SK-N-SH (cell line): ENCODE measurements around the gene TOM1L1. TPM values are rescaled to one million over a fixed set of nuclear protein-coding genes. Genes with fewer than 3 reads are reported as not detected.

Source experiments
- CTCF ChIA-PET: fragments of 300-600, 350-600 bp; formaldehyde crosslinking; extraction: SDS; loops from one replicate; lab custom pipeline; 2021; lab: Yijun Ruan, JAX
- POLR2A ChIA-PET: fragments of 350-600 bp; sonication (Branson Sonifier 250); formaldehyde crosslinking; extraction: SDS; loops from one replicate; lab custom pipeline; 2020; ENCODE audit warnings: antibody characterized with exemption, inconsistent platforms; lab: Yijun Ruan, JAX
- DNase-seq: peaks from one replicate; pipeline ENCODE4 v3.0.0; 2012
- H2AFZ ChIP-seq: fragments of 200-600 bp; sonication (generic); 2 replicates; pipeline ENCODE4 v1.8.1; 2016; ENCODE audit warnings: antibody characterized with exemption, mild to moderate bottlenecking, low read depth
- H3F3A ChIP-seq: fragments of 200-600 bp; sonication (generic); replicated peaks from 2 replicates; pipeline ENCODE3; 2016; ENCODE audit warnings: antibody characterized with exemption, mild to moderate bottlenecking; ENCODE audit not compliant: insufficient read depth
- H3K27ac ChIP-seq, 2 experiments: fragments of 200-500 bp in 1 of 2; fragments of 200-600 bp in 1 of 2; sonication (Bioruptor generic) in 1 of 2; sonication (generic), shearing (Covaris generic) in 1 of 2; 2 replicates each; pipeline versions ENCODE4 v1.5.1 to v1.6.1; 2014 to 2016; ENCODE audit warnings: low read depth in 2 of 2, inconsistent platforms in 1 of 2, low read length in 1 of 2, mild to moderate bottlenecking in 1 of 2, mixed read lengths in 1 of 2
- H3K27me3 ChIP-seq: fragments of 200-600 bp; sonication (generic), shearing (Covaris generic); 2 replicates; pipeline ENCODE4 v1.6.1; 2016; ENCODE audit warnings: mixed run types; ENCODE audit not compliant: insufficient read depth
- H3K36me3 ChIP-seq, 2 experiments: fragments of 200-500 bp in 1 of 2; fragments of 200-600 bp in 1 of 2; sonication (Bioruptor generic) in 1 of 2; sonication (generic) in 1 of 2; replicated peaks in 1 of 2; 2 replicates each; pipeline versions ENCODE3 to v1.5.1; 2014 to 2016; ENCODE audit warnings: low read length in 1 of 2, mild to moderate bottlenecking in 1 of 2; ENCODE audit not compliant: insufficient read depth in 2 of 2, control insufficient read depth in 1 of 2
- H3K4me1 ChIP-seq, 2 experiments: fragments of 200-500 bp in 1 of 2; fragments of 200-600 bp in 1 of 2; sonication (Bioruptor generic) in 1 of 2; sonication (generic), shearing (Covaris generic) in 1 of 2; 2 replicates each; pipeline versions ENCODE4 v1.5.1 to v1.6.1; 2014 to 2016; ENCODE audit warnings: low read depth in 1 of 2, low read length in 1 of 2, mixed run types in 1 of 2; ENCODE audit not compliant: insufficient read depth in 2 of 2, control insufficient read depth in 1 of 2
- H3K4me2 ChIP-seq: fragments of 200-600 bp; sonication (generic), shearing (Covaris generic); 2 replicates; pipeline ENCODE4 v1.6.1; 2017; ENCODE audit warnings: mixed run types
- H3K4me3 ChIP-seq, 2 experiments: fragments of 200-500 bp in 1 of 2; fragments of 200-600 bp in 1 of 2; sonication (Bioruptor generic) in 1 of 2; sonication (generic), shearing (Covaris generic) in 1 of 2; 2 replicates each; pipeline versions ENCODE4 v1.5.1 to v1.8.1; 2014 to 2016; ENCODE audit warnings: low read depth in 2 of 2, inconsistent platforms in 1 of 2, low read length in 1 of 2, mild to moderate bottlenecking in 1 of 2, mixed read lengths in 1 of 2, moderate library complexity in 1 of 2
- H3K79me2 ChIP-seq: fragments of 200-600 bp; sonication (generic); 2 replicates; pipeline ENCODE4 v1.8.1; 2017; ENCODE audit warnings: mild to moderate bottlenecking; ENCODE audit not compliant: insufficient read depth
- H3K9ac ChIP-seq: fragments of 200-600 bp; sonication (generic); 2 replicates; pipeline ENCODE4 v1.6.1; 2017; ENCODE audit warnings: mixed run types
- H3K9me2 ChIP-seq: fragments of 200-600 bp; sonication (generic); 2 replicates; pipeline ENCODE4 v1.6.1; 2017; ENCODE audit warnings: mixed run types
- H3K9me3 ChIP-seq: fragments of 200-600 bp; sonication (generic); 2 replicates; pipeline ENCODE4 v1.6.1; 2017; ENCODE audit warnings: mixed run types, mild to moderate bottlenecking, moderate library complexity
- H4K20me1 ChIP-seq: fragments of 200-600 bp; sonication (generic); 2 replicates; pipeline ENCODE4 v1.6.1; 2017; ENCODE audit warnings: mild to moderate bottlenecking, mixed run types; ENCODE audit not compliant: insufficient read depth
- FOSL2 ChIP-seq: IDR thresholded peaks from 2 replicates; pipeline ENCODE4 v1.4.0; 2012; ENCODE audit warnings: low read depth, mild to moderate bottlenecking, moderate library complexity, borderline replicate concordance
- GABPA ChIP-seq: IDR thresholded peaks from 2 replicates; pipeline ENCODE4 v1.4.0; 2012; ENCODE audit warnings: low read depth, mild to moderate bottlenecking
- GATA2 ChIP-seq: sonication (generic); formaldehyde crosslinking; IDR thresholded peaks from 2 replicates; pipeline ENCODE4 v1.5.0; 2020; ENCODE audit warnings: mild to moderate bottlenecking, missing genetic modification reagents
- MEF2A ChIP-seq: IDR thresholded peaks from 2 replicates; pipeline ENCODE4 v1.4.0; 2012; ENCODE audit warnings: low read depth, borderline replicate concordance
- MXI1 ChIP-seq: IDR thresholded peaks from 2 replicates; pipeline ENCODE4 v1.6.1; 2012; ENCODE audit warnings: mild to moderate bottlenecking, low read depth, low read length, improper control_type of control experiment
- NRF1 ChIP-seq: IDR thresholded peaks from 2 replicates; pipeline ENCODE4 v1.6.1; 2012; ENCODE audit warnings: low read depth, mild to moderate bottlenecking, low read length
- RCOR1 ChIP-seq: fragments of 150-350 bp; IDR thresholded peaks from 2 replicates; pipeline ENCODE4 v1.6.1; 2017; ENCODE audit warnings: antibody characterized with exemption, low read length
- RFX5 ChIP-seq: IDR thresholded peaks from 2 replicates; pipeline ENCODE4 v1.6.1; 2012; ENCODE audit warnings: mild to moderate bottlenecking, improper control_type of control experiment, low read length
- TEAD4 ChIP-seq: IDR thresholded peaks from 2 replicates; pipeline ENCODE4 v1.4.0; 2012; ENCODE audit warnings: mild to moderate bottlenecking, borderline replicate concordance; ENCODE audit not compliant: insufficient read depth
- WGBS: methylation state at CpG from one replicate; pipeline ENCODE4 v1.1.6; 2017; ENCODE audit warnings: low lambda C conversion rate; 5-methylcytosine and 5-hydroxymethylcytosine counted together
- polyA plus RNA-seq, 3 experiments: library from polyadenylated mRNA; depleted of rRNA; stranded (reverse); fragments of >200 nt; gene quantifications; 2 replicates each; pipeline ENCODE4 v1.2.3, GENCODE V29; 2012
- TF ChIP-seq, protein P1 (sequence below): IDR thresholded peaks from 2 replicates; pipeline ENCODE4 v1.4.0; 2012; ENCODE audit warnings: low read depth, borderline replicate concordance
- TF ChIP-seq, protein P2 (sequence below): fragments of 200-600 bp; sonication (generic); IDR thresholded peaks from 2 replicates; pipeline ENCODE4 v1.6.1; 2017; ENCODE audit warnings: antibody characterized with exemption, mild to moderate bottlenecking, moderate library complexity
- TF ChIP-seq, protein P3 (sequence below): IDR thresholded peaks from 2 replicates; pipeline ENCODE4; 2012

Gene TOM1L1
- polyA plus RNA-seq, 1 of the 3 experiments (the other 2 are of a cell fraction): 46.5 TPM

DNA sequence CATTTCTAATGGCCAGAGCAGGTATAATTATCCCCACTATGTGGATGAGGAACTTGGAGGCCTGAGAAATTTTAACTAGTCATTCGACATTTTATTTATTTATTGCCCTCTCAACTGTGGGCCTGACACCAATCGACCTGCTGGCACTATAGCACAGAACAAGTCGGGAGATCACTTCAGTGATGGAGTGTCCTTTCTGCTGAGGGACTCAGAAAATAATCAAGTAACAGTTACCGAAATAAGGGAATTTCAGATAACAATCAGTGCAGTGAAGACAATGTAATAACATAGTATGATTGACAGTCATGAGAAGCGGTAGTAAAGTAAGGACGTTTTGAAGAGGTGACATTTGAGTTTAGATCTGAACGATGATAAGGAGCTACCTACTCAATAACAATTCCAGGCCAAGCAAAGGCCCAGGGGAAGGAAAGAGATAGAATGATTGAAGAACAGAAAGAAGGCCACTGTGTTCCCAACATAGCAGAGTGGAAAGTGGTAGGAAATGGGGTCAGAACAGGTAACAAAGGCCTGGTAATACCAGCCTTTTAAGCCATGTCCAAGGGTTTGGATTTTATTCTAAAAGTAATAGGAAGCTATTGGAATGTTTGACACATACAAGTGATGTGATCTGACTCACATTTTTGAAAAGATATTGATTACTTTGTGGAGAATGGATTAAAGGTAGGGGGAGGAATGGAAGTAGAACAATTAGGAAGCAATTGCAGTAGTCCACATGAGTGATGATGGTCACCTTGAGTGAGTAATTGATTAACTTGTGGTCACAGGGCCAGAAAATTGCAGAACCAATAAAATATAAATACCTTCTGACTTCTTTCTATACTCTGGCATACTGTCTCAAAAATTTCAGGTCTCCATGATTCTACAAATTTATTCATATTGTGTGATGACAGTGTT, 69.3 kb downstream of the TOM1L1 start:
- ChIA-PET CTCF (interaction anchor here (0.9 to 2.3 kb wide), 10 partner anchors 8 to 544 kb away, joined by 3 to 7 read pairs (median 3); no protein-coding TSS in a partner anchor), POLR2A (interaction anchor here (0.6 to 1.4 kb wide), 2 partner anchors 66 to 491 kb away, joined by 3 read pairs; no protein-coding TSS in a partner anchor)
- H3K27me3 ChIP-seq: no peaks in the 10 kb centered on the region
- peak overlapping the region; percentile 90 for H3K4me2 ChIP-seq
- peak overlapping the region; percentile 87 for H3K9ac ChIP-seq
- H3K4me1 ChIP-seq: peaks cover 0 to 31% of the 10 kb centered on the region in 2 experiments; a peak in 2 of 4 replicates
- H2AFZ ChIP-seq: peak overlapping the region; percentile 97
- peaks cover 71% of the 10 kb centered on the region for H3K79me2 ChIP-seq
- no peaks in the 10 kb centered on the region for H3K9me3 ChIP-seq
- DNase-seq: no peak
- H3K9me2 ChIP-seq: no peaks in the 10 kb centered on the region
- H4K20me1 ChIP-seq: no peaks in the 10 kb centered on the region
- H3K4me3 ChIP-seq: peak overlapping the region; percentile 93 to 99
- WGBS: 41% methylated on average over 7 of the region's 7 CpGs
- no peaks in the 10 kb centered on the region for H3F3A ChIP-seq
- H3K36me3 ChIP-seq: peaks cover 10% of the 10 kb centered on the region in 2 experiments
- peak overlapping the region; percentile 75 to 97; a peak in 3 of 4 replicates for H3K27ac ChIP-seq
- TF ChIP-seq, protein P1, sequence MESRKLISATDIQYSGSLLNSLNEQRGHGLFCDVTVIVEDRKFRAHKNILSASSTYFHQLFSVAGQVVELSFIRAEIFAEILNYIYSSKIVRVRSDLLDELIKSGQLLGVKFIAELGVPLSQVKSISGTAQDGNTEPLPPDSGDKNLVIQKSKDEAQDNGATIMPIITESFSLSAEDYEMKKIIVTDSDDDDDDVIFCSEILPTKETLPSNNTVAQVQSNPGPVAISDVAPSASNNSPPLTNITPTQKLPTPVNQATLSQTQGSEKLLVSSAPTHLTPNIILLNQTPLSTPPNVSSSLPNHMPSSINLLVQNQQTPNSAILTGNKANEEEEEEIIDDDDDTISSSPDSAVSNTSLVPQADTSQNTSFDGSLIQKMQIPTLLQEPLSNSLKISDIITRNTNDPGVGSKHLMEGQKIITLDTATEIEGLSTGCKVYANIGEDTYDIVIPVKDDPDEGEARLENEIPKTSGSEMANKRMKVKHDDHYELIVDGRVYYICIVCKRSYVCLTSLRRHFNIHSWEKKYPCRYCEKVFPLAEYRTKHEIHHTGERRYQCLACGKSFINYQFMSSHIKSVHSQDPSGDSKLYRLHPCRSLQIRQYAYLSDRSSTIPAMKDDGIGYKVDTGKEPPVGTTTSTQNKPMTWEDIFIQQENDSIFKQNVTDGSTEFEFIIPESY: no peak
- TF ChIP-seq GATA2 (peak; percentile 57), RCOR1 (0 out of 2 replicates have a peak, but pooled peaks have one; percentile 4), GABPA (no peak), FOSL2 (no peak), TEAD4 (no peak)
- TF ChIP-seq, all 33 proteins: peak for 2

DNA sequence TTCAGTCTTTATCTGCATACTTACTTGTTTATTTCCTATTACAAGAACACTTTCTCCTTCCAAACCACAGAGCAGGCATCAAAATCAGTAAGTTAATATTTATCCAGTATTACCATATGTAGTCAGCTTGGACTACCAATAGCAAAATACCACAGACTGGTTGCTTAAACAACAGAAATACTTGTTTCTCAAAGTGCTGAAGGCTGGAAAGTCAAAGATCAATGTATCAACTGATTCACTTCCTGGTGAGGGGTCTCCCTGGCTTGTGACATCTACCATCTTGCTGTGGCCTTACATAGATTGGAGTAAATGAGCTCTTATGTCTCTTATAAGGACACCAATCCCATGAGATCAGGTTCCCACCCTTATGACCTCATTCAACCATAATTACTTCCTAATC, 70.5 kb downstream of the TOM1L1 start:
- no peaks in the 10 kb centered on the region for H3K9me2 ChIP-seq
- peaks cover 0 to 31% of the 10 kb centered on the region in 2 experiments; a peak in 2 of 4 replicates for H3K4me1 ChIP-seq
- H3K9me3 ChIP-seq: no peaks in the 10 kb centered on the region
- H3K36me3 ChIP-seq: peaks cover under 1 to 2% of the 10 kb centered on the region in 2 experiments
- H3K4me2 ChIP-seq: no peak overlapping the region
- CTCF ChIA-PET: interaction anchor here (1.0 kb wide), 1 partner anchor 386 kb away, joined by 4 read pairs; no protein-coding TSS in a partner anchor
- no peak for DNase-seq
- no peak overlapping the region for H3K9ac ChIP-seq
- H4K20me1 ChIP-seq: no peaks in the 10 kb centered on the region
- TF ChIP-seq, protein P2, sequence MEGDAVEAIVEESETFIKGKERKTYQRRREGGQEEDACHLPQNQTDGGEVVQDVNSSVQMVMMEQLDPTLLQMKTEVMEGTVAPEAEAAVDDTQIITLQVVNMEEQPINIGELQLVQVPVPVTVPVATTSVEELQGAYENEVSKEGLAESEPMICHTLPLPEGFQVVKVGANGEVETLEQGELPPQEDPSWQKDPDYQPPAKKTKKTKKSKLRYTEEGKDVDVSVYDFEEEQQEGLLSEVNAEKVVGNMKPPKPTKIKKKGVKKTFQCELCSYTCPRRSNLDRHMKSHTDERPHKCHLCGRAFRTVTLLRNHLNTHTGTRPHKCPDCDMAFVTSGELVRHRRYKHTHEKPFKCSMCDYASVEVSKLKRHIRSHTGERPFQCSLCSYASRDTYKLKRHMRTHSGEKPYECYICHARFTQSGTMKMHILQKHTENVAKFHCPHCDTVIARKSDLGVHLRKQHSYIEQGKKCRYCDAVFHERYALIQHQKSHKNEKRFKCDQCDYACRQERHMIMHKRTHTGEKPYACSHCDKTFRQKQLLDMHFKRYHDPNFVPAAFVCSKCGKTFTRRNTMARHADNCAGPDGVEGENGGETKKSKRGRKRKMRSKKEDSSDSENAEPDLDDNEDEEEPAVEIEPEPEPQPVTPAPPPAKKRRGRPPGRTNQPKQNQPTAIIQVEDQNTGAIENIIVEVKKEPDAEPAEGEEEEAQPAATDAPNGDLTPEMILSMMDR: no peak
- TF ChIP-seq, protein P3, sequence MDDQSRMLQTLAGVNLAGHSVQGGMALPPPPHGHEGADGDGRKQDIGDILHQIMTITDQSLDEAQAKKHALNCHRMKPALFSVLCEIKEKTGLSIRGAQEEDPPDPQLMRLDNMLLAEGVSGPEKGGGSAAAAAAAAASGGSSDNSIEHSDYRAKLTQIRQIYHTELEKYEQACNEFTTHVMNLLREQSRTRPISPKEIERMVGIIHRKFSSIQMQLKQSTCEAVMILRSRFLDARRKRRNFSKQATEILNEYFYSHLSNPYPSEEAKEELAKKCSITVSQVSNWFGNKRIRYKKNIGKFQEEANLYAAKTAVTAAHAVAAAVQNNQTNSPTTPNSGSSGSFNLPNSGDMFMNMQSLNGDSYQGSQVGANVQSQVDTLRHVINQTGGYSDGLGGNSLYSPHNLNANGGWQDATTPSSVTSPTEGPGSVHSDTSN: no peak
- TF ChIP-seq MEF2A (no peak), NRF1 (no peak), RFX5 (no peak), MXI1 (no peak)
- POLR2A ChIA-PET: no interaction called here
- H3K27ac ChIP-seq: no peak overlapping the region
- no peaks in the 10 kb centered on the region for H3F3A ChIP-seq
- H3K4me3 ChIP-seq: no peak overlapping the region
- H2AFZ ChIP-seq: no peak overlapping the region
- peaks cover 62% of the 10 kb centered on the region for H3K79me2 ChIP-seq
- no peaks in the 10 kb centered on the region for H3K27me3 ChIP-seq
